Breast epithelium (tissue), 4 donors: ENCODE measurements around the gene SERPINA12. TPM values are rescaled to one million over a fixed set of nuclear protein-coding genes. Genes with fewer than 3 reads are reported as not detected.

Experiments used
- DNase-seq, 2 donors: peaks; one replicate each; pipeline ENCODE4 v3.0.0-alpha.2; 2019; ENCODE audit warnings: low spot score in 2 of 2
- H3K27ac ChIP-seq, 2 donors: fragments of 200-600 bp; sonication (generic) in 1 of 2; one replicate each; pipeline ENCODE4 v1.5.1; 2016 to 2019; ENCODE audit warnings: mild to moderate bottlenecking in 1 of 2
- H3K27me3 ChIP-seq, 2 donors: fragments of 200-600 bp; sonication (generic) in 1 of 2; one replicate each; pipeline versions ENCODE4 v1.5.1 to v1.6.0; 2017 to 2019; ENCODE audit warnings: control low read depth in 1 of 2, mild to moderate bottlenecking in 1 of 2
- H3K36me3 ChIP-seq: fragments of 200-600 bp; one replicate; pipeline ENCODE4 v1.5.1; 2019
- H3K4me1 ChIP-seq, 2 donors: fragments of 200-600 bp; sonication (generic); one replicate each; pipeline ENCODE4 v1.5.1; 2016 to 2019; ENCODE audit warnings: control low read depth in 1 of 2
- H3K4me3 ChIP-seq, 3 donors: fragments of 200-600 bp; sonication (generic); 1 replicate in 2 of 3; 2 replicates in 1 of 3; pipeline ENCODE4 v1.5.1; 2016 to 2019; ENCODE audit warnings: mild to moderate bottlenecking in 3 of 3, moderate library complexity in 2 of 3
- H3K9me3 ChIP-seq, 2 donors: fragments of 200-600 bp; sonication (generic) in 1 of 2; one replicate each; pipeline ENCODE4 v1.5.1; 2016 to 2019; ENCODE audit warnings: control low read depth in 1 of 2
- CTCF ChIP-seq, 3 donors: fragments of 450-650 bp; IDR thresholded peaks; one replicate each; pipeline ENCODE4 v1.5.1; 2016 to 2017; ENCODE audit warnings: antibody characterized with exemption in 3 of 3, mild to moderate bottlenecking in 3 of 3, moderate library complexity in 3 of 3
- POLR2A ChIP-seq: fragments of 450-650 bp; IDR thresholded peaks from one replicate; pipeline ENCODE4 v1.6.1; 2016; ENCODE audit warnings: antibody characterized with exemption, mild to moderate bottlenecking, moderate library complexity
- POLR2AphosphoS5 ChIP-seq, 3 donors: sonication (generic); formaldehyde crosslinking; IDR thresholded peaks; one replicate each; pipeline ENCODE4 v1.6.1; 2017; ENCODE audit warnings: antibody characterized with exemption in 3 of 3
- intact Hi-C: fragments of 100-400 bp; cut with DNase I; formaldehyde crosslinking; loops from one replicate; pipeline ENCODE4 v1.15.1; 2023; ENCODE audit warnings: low total_unique reads
- total RNA-seq, 3 donors: library from RNA; depleted of rRNA; stranded (reverse); fragments of >200 nt; gene quantifications; one replicate each; pipeline ENCODE4 v1.1.0, GENCODE V29; 2016

SERPINA12 gene
- total RNA-seq, 3 donors from 2014 or later, result not detected

DNA sequence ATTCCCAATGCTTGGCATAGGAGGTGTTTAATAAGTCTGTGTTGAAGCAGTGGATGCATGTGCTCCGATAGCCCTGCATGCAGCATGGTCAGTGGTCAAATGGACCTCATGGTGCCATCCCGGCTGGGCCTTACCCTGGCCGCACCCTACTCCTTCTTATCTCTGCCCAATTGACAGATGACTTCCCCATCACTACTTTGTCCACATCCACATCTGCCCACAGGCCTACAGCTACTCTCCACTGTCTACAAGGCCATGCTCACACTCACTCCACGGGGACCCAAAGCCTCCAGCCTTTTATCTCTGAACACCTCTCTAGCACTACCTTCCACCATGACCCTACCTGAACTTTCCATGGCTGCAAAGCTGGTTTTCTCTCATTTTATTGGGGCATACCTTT is 68.1 kb downstream of the SERPINA12 start:
- Histone ChIP-seq H3K27ac (no peak overlapping the region), H3K9me3 (no peaks in the 10 kb centered on the region), H3K27me3 (no peaks in the 10 kb centered on the region), H3K4me3 (no peak overlapping the region), H3K36me3 (no peaks in the 10 kb centered on the region), H3K4me1 (no peaks in the 10 kb centered on the region)
- intact Hi-C loops, result loop anchor here (5.0 kb wide), 1 partner anchor 1846 kb away; no protein-coding TSS in a partner anchor
- TF ChIP-seq POLR2A (no peak), CTCF (IDR thresholded peaks at IDR 0.05) (no peak), POLR2AphosphoS5 (IDR thresholded peaks at IDR 0.05) (no peak)
- DNase-seq, result no peak

GRCh38 chr14:94439453-94440057 is 69.7 kb downstream of the SERPINA12 start:
- intact Hi-C loops, result loop anchor here (5.0 kb wide), 1 partner anchor 1848 kb away; no protein-coding TSS in a partner anchor
- TF ChIP-seq POLR2AphosphoS5 (IDR thresholded peaks at IDR 0.05), result no peak
- TF ChIP-seq CTCF (IDR thresholded peaks at IDR 0.05), result no peak
- TF ChIP-seq POLR2A, result no peak
- Histone ChIP-seq H3K4me3 (no peak overlapping the region), H3K9me3 (no peaks in the 10 kb centered on the region), H3K36me3 (no peaks in the 10 kb centered on the region), H3K27me3 (no peaks in the 10 kb centered on the region), H3K4me1 (no peaks in the 10 kb centered on the region), H3K27ac (no peak overlapping the region)
- no peak for DNase-seq

Other genes starting within 250 kb of the SERPINA12 start
- gene SERPINA10, start 216.2 kb downstream of the SERPINA12 start, total RNA-seq, result not detected
- gene SERPINA6, start 186.1 kb downstream of the SERPINA12 start, total RNA-seq, result 10 to 100 TPM in 1 of 3 donors, 1 to 10 TPM in 1, not detected in 1; 1.2 to 12.5 TPM
- gene SERPINA2, start 142.8 kb downstream of the SERPINA12 start, total RNA-seq, result not detected
- gene SERPINA1, start 120.9 kb downstream of the SERPINA12 start, total RNA-seq, result 100 to 1,000 TPM in 1 of 3 donors, 10 to 100 TPM in 1, 1 to 10 TPM in 1; 7.5 to 200 (median 42.6) TPM
- gene SERPINA11, start 56.7 kb downstream of the SERPINA12 start, total RNA-seq, result 1 to 10 TPM in 1 of 3 donors, under 1 TPM in 1, not detected in 1; 0.73 to 2.9 TPM
- not detected for gene SERPINA9, start 33.3 kb downstream of the SERPINA12 start, total RNA-seq
- gene SERPINA4, start 52.0 kb upstream of the SERPINA12 start, total RNA-seq, result not detected
- 10 to 100 TPM in 2 of 3 donors, 1 to 10 TPM in 1; 4.3 to 32.9 (median 20.6) TPM for gene SERPINA5, start 72.0 kb upstream of the SERPINA12 start, total RNA-seq
- gene SERPINA3, start 102.9 kb upstream of the SERPINA12 start, total RNA-seq, result 1,000 to 10,000 TPM in 2 of 3 donors, 10 to 100 TPM in 1; 88.7 to 1,840 (median 1,497) TPM